CD14-positive monocyte (primary cell): ENCODE data around the gene IL21. TPM values are rescaled to one million over a fixed set of nuclear protein-coding genes. Genes with fewer than 3 reads are reported as not detected.

Experiments used
- DNase-seq, 3 donors: peaks; one replicate each; pipeline ENCODE4 v3.0.0-alpha.2; 2011 to 2022
- H2AFZ ChIP-seq: 2 replicates; pipeline ENCODE4 v1.6.0; 2012; ENCODE audit warnings: mild to moderate bottlenecking, low read depth, low read length, inconsistent platforms; ENCODE audit not compliant: insufficient read depth, poor library complexity, severe bottlenecking
- H3K27ac ChIP-seq, 2 donors: 1 replicate in 1 of 2; 2 replicates in 1 of 2; pipeline ENCODE4 v1.5.1; 2012 to 2013; ENCODE audit warnings: low read length in 2 of 2, control low read depth in 1 of 2, inconsistent platforms in 1 of 2, low read depth in 1 of 2, mild to moderate bottlenecking in 1 of 2
- H3K27me3 ChIP-seq, 2 donors: one replicate each; pipeline versions ENCODE4 v1.6.0 to v1.6.1; 2011 to 2013; ENCODE audit warnings: low read length in 2 of 2; ENCODE audit not compliant: control insufficient read depth in 2 of 2, insufficient read depth in 2 of 2
- H3K36me3 ChIP-seq, 2 donors: replicated peaks in 1 of 2; 1 replicate in 1 of 2; 2 replicates in 1 of 2; pipeline versions ENCODE4 v1.5.1 to v1.6.1; 2012 to 2013; ENCODE audit warnings: low read length in 2 of 2, control low read depth in 1 of 2, inconsistent platforms in 1 of 2, mild to moderate bottlenecking in 1 of 2; ENCODE audit not compliant: insufficient read depth in 2 of 2, control insufficient read depth in 1 of 2
- H3K4me1 ChIP-seq, 2 donors: 1 replicate in 1 of 2; 2 replicates in 1 of 2; pipeline versions ENCODE4 v1.5.1 to v1.6.1; 2012 to 2013; ENCODE audit warnings: low read length in 2 of 2, control low read depth in 1 of 2, inconsistent platforms in 1 of 2, mild to moderate bottlenecking in 1 of 2, moderate library complexity in 1 of 2; ENCODE audit not compliant: insufficient read depth in 2 of 2, control insufficient read depth in 1 of 2
- H3K4me2 ChIP-seq: replicated peaks from 2 replicates; pipeline ENCODE3; 2012; ENCODE audit warnings: low read length, moderate library complexity, mild to moderate bottlenecking; ENCODE audit not compliant: poor library complexity, severe bottlenecking; ENCODE audit errors: extremely low read depth
- H3K4me3 ChIP-seq, 3 experiments: fragments of 200-600 bp in 1 of 3; sonication (generic) in 1 of 3; replicated peaks in 1 of 3; 1 replicate in 2 of 3; 2 replicates in 1 of 3; pipeline ENCODE4 v1.5.1; 2011 to 2013; ENCODE audit warnings: low read length in 3 of 3, mild to moderate bottlenecking in 3 of 3, control low read depth in 2 of 3, low read depth in 2 of 3, inconsistent platforms in 1 of 3, moderate library complexity in 1 of 3
- H3K79me2 ChIP-seq: 2 replicates; pipeline ENCODE4 v1.6.0; 2012; ENCODE audit warnings: mild to moderate bottlenecking, control low read depth, inconsistent platforms, low read length, moderate library complexity; ENCODE audit not compliant: insufficient read depth
- H3K9ac ChIP-seq: 2 replicates; pipeline ENCODE4 v1.6.0; 2017; ENCODE audit warnings: low read length, mild to moderate bottlenecking; ENCODE audit not compliant: insufficient read depth, poor library complexity, severe bottlenecking
- H3K9me3 ChIP-seq, 2 donors: replicated peaks in 1 of 2; 1 replicate in 1 of 2; 2 replicates in 1 of 2; pipeline versions ENCODE4 v1.5.1 to v1.6.1; 2012 to 2013; ENCODE audit warnings: low read length in 2 of 2, control low read depth in 1 of 2; ENCODE audit not compliant: control insufficient read depth in 1 of 2, insufficient read depth in 1 of 2
- H4K20me1 ChIP-seq: 2 replicates; pipeline ENCODE4 v1.6.0; 2012; ENCODE audit warnings: mild to moderate bottlenecking, low read length, control low read depth, moderate library complexity; ENCODE audit not compliant: insufficient read depth
- H3K27ac Mint-ChIP-seq, 7 donors: one replicate each; pipeline ENCODE4 v1.8.0; 2020; ENCODE audit warnings: mild to moderate bottlenecking in 7 of 7, mixed read lengths in 7 of 7, moderate library complexity in 6 of 7, inconsistent platforms in 2 of 7
- H3K27me3 Mint-ChIP-seq, 3 donors: one replicate each; pipeline ENCODE4 v1.8.0; 2021 to 2022; ENCODE audit warnings: low read depth in 3 of 3, mild to moderate bottlenecking in 3 of 3, mixed read lengths in 3 of 3, moderate library complexity in 3 of 3, inconsistent platforms in 1 of 3
- H3K36me3 Mint-ChIP-seq, 2 donors: one replicate each; pipeline ENCODE4 v1.8.0; 2020; ENCODE audit warnings: mixed read lengths in 2 of 2, inconsistent platforms in 1 of 2, mild to moderate bottlenecking in 1 of 2
- H3K4me1 Mint-ChIP-seq: one replicate; pipeline ENCODE4 v1.8.0; 2020; ENCODE audit warnings: mild to moderate bottlenecking, mixed read lengths
- H3K4me3 Mint-ChIP-seq, 2 donors: one replicate each; pipeline ENCODE4 v1.8.0; 2020; ENCODE audit warnings: mild to moderate bottlenecking in 2 of 2, mixed read lengths in 2 of 2, moderate library complexity in 1 of 2
- H3K9me3 Mint-ChIP-seq, 7 donors: one replicate each; pipeline ENCODE4 v1.8.0; 2020 to 2022; ENCODE audit warnings: mixed read lengths in 7 of 7, mild to moderate bottlenecking in 6 of 7, moderate library complexity in 6 of 7, inconsistent platforms in 2 of 7
- WGBS: methylation state at CpG from one replicate; pipeline ENCODE4 v1.1.5; 2013; ENCODE audit warnings: missing lambda C conversion rate; ENCODE audit not compliant: insufficient coverage; 5-methylcytosine and 5-hydroxymethylcytosine counted together
- intact Hi-C, 2 donors: fragments of 100-400 bp; cut with micrococcal nuclease; formaldehyde crosslinking; loops; one replicate each; pipeline versions ENCODE4 v1.15.0 to v1.15.1; 2023
- polyA plus RNA-seq, 3 donors: library from polyadenylated mRNA; depleted of rRNA in 1 of 3; unstranded in 2 of 3; stranded (reverse) in 1 of 3; fragments of 300-500 nt in 2 of 3; fragments of >200 nt in 1 of 3; fragmentation: Illumina TruSeq in 2 of 3; gene quantifications; 1 replicate in 2 of 3; 2 replicates in 1 of 3; pipeline ENCODE4 v1.2.3, GENCODE V29; 2012 to 2021
- TF ChIP-seq, protein P1 (sequence below): fragments of 200-600 bp; IDR thresholded peaks from one replicate; pipeline ENCODE4 v1.8.0; 2022; ENCODE audit warnings: antibody characterized with exemption, mild to moderate bottlenecking

IL21 gene
- polyA plus RNA-seq, 3 donors = not detected

DNA sequence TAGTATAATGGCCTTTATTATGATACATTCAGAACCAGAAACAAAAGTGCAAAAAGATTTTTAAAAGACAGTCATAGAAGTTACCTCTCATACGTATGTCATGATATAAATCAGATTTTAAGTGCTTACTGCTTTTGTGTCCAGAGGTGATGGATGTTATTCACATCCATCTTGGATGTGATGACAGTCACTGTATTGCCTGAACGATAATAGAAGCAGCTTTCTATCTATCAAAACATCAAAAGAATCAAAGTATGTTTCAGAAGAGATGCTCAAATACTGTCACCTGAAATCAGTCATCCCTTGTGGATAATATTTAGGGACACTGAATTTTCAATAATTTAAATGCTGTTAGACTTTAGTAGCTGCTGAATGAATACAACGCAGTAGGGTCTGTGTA, 26.8 kb upstream of the IL21 start:
- peaks cover 4 to 5% (median 4%) of the 10 kb centered on the region in 3 donors for H3K27me3 Mint-ChIP-seq
- Histone ChIP-seq H3K79me2 (no peaks in the 10 kb centered on the region), H3K27me3 (peaks cover 0 to 4% of the 10 kb centered on the region in 2 donors), H4K20me1 (no peaks in the 10 kb centered on the region), H3K9ac (no peak overlapping the region), H3K27ac (no peak overlapping the region), H3K36me3 (no peaks in the 10 kb centered on the region), H2AFZ (no peak overlapping the region), H3K4me2 (no peak overlapping the region), H3K4me3 (no peak overlapping the region), H3K4me1 (no peaks in the 10 kb centered on the region), H3K9me3 (no peaks in the 10 kb centered on the region)
- H3K36me3 Mint-ChIP-seq = no peaks in the 10 kb centered on the region
- intact Hi-C loops = no loop called here
- TF ChIP-seq, protein P1, sequence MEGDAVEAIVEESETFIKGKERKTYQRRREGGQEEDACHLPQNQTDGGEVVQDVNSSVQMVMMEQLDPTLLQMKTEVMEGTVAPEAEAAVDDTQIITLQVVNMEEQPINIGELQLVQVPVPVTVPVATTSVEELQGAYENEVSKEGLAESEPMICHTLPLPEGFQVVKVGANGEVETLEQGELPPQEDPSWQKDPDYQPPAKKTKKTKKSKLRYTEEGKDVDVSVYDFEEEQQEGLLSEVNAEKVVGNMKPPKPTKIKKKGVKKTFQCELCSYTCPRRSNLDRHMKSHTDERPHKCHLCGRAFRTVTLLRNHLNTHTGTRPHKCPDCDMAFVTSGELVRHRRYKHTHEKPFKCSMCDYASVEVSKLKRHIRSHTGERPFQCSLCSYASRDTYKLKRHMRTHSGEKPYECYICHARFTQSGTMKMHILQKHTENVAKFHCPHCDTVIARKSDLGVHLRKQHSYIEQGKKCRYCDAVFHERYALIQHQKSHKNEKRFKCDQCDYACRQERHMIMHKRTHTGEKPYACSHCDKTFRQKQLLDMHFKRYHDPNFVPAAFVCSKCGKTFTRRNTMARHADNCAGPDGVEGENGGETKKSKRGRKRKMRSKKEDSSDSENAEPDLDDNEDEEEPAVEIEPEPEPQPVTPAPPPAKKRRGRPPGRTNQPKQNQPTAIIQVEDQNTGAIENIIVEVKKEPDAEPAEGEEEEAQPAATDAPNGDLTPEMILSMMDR = no peak
- no CpG with 5 or more reads among the region's 3 CpGs for WGBS
- DNase-seq = no peak
- no peak overlapping the region for H3K27ac Mint-ChIP-seq
- no peak overlapping the region for H3K4me3 Mint-ChIP-seq
- H3K4me1 Mint-ChIP-seq = no peaks in the 10 kb centered on the region
- peaks cover 0 to 2% (median 0%) of the 10 kb centered on the region in 7 donors for H3K9me3 Mint-ChIP-seq

DNA sequence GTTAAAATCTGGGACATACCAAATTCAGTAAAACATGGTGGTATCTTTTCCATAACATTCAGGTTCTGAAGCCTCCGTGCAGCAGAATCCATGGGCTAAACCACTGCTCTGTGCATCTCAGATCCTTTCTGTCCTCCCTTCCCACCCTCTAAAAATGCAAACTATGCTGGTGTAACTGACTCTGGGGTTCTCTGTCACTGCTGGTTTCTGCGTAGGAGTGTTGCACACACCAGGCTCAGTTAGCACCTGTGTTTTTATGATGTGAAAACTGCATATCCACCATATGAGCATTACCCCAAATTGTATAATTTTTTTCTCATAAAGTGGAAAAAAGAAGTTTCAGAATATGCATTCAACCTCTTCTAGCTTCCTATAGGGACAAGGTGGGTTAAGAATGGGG, 22.4 kb upstream of the IL21 start:
- Histone ChIP-seq H3K4me3 (no peak overlapping the region), H3K27me3 (peaks cover 0 to 5% of the 10 kb centered on the region in 2 donors), H3K9ac (no peak overlapping the region), H2AFZ (no peak overlapping the region), H3K79me2 (no peaks in the 10 kb centered on the region), H3K9me3 (no peaks in the 10 kb centered on the region), H3K4me2 (no peak overlapping the region), H3K36me3 (no peaks in the 10 kb centered on the region), H3K4me1 (no peaks in the 10 kb centered on the region), H3K27ac (no peak overlapping the region), H4K20me1 (no peaks in the 10 kb centered on the region)
- no peak for DNase-seq
- H3K36me3 Mint-ChIP-seq = no peaks in the 10 kb centered on the region
- no CpG with 5 or more reads among the region's 2 CpGs for WGBS
- TF ChIP-seq, protein P1 = no peak
- intact Hi-C loops = no loop called here
- H3K27ac Mint-ChIP-seq = no peak overlapping the region
- no peaks in the 10 kb centered on the region for H3K4me1 Mint-ChIP-seq
- H3K27me3 Mint-ChIP-seq = peaks cover 2 to 5% (median 4%) of the 10 kb centered on the region in 3 donors
- no peak overlapping the region for H3K4me3 Mint-ChIP-seq
- H3K9me3 Mint-ChIP-seq = peaks cover 0 to 2% (median 0%) of the 10 kb centered on the region in 7 donors
